HG02840 (cell line): ENCODE data around the gene SLC2A14.
"Not testable (repeated sequence)": the region's sequence is repeated elsewhere in the genome, so short reads cannot be mapped to it uniquely, and the experiment has no call there.

Source experiments
- ATAC-seq: cut with Tn5 transposase; IDR thresholded peaks from one replicate; pipeline ENCODE4 v1.9.1; 2021; ENCODE audit warnings: mild to moderate bottlenecking, moderate library complexity, moderate number of reproducible peaks; ENCODE audit not compliant: unreplicated experiment, low FRiP score

Gene SLC2A14

DNA sequence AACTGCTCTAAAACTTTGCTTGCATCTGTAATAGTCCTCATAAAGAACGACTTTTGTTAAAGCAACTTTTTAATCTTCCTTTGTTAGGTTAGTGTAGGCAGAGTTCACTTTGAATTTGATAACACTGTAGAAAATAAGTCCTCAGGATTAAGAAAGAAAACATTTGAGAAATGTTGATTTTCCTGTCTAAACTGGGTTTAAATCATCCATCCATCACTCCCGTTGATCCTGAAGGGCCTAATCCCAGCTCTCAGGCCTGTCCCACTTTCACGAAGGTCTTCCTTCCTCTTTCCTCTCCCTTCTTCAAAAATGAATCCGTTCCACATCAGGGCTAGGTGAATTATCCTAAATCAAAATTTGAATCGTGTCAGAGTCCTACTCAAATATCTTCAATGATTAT is 36.9 kb downstream of the SLC2A14 start:
- no peak for ATAC-seq

DNA sequence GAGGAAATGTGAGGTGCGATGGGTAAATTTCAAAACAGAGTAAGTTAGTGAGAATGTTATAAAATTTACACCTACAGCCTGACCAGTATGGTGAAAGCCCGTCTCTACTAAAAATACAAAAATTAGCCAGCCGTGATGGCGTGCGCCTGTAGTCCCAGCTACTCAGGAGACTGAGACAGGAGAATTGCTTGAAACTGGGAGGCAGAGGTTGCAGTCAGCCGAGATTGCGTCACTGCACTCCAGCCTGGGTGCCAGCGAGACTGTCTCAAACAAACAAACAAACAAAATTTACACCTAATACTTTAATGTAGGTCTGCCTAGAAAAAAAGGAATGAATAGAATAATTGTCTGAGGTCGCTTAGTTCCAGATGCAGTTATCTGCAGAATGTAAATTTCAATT is 37.6 kb downstream of the SLC2A14 start:
- no peak for ATAC-seq

- ATAC-seq, result no peak
These were observed 38.0 kb downstream of the SLC2A14 start for GRCh38 chr12:7834701-7835100.

- no peak for ATAC-seq
These were observed 38.9 kb downstream of the SLC2A14 start for GRCh38 chr12:7833831-7834230.

- ATAC-seq, result not testable (repeated sequence)
These were observed 39.5 kb downstream of the SLC2A14 start for GRCh38 chr12:7833201-7833600.

- no peak for ATAC-seq
These were observed 40.5 kb downstream of the SLC2A14 start for GRCh38 chr12:7832059-7832696.

GRCh38 chr12:7829737-7830136 is 43.0 kb downstream of the SLC2A14 start:
- not testable (repeated sequence) for ATAC-seq

DNA sequence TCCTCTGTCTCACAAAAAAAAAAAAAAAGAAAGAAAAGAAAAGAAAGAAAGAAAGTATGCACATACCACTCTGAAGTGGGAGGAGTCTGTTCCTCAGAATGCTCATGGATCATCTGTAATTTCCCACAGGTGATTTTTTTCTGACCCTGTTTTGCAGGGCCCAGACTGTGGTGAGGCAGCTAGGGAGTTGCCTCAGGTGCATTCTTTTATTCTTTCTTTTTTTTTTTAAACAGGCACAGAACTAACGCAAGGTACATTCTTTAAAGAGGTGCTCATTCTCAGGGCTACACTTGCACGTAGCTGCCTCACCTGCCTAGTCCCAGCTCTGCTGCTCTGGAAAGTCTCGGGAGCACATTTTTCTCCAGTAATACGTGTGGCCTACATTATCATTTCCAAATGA is 47.0 kb downstream of the SLC2A14 start:
- ATAC-seq, result not testable (repeated sequence)

DNA sequence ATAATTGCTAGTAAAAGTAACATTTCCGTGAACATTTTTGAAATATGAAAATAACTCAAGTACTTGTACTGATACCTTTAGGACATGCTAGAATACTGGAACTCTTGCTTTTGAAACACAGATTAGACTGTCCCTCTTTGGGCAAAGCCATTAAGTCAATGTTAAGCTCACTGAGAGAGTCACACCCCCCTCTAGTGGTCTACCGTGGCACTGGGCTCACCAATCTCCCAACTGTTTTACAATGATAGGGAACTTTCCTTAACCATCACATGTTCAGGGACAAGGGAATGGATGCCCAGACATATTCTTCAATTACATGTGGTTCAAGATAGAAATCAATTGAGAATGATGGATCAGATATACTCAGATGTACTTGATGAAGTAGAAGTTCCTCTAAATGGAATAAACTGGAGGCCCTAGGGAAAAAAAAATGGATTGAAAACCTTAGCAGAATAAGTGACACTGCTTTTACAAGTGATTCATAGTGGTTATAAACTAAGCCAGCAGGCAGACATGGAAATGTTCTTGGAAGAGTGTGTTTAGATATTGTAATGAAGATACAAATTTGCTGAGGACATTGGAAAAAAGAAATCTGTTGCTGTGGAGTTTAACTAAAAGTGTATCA is 65.7 kb downstream of the SLC2A14 start:
- no peak for ATAC-seq

DNA sequence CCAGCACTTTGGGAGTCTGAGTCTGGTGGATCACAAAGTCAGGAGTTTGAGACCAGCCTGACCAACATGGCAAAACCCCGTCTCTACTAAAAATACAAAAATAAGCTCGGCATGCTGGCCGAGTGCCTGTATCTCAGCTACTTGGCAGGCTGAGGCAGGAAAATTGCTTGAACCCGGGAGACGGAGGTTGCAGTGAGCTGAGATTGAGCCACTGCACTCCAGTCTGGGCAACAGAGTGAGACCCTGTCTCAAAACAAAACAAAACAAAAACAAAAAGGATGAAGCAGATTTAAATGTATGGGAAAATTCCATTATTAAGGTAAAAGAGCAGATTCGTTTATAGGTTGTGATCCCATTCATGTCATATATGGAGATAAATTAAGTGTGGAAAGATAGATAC is 66.4 kb downstream of the SLC2A14 start:
- ATAC-seq, result not testable (repeated sequence)

DNA sequence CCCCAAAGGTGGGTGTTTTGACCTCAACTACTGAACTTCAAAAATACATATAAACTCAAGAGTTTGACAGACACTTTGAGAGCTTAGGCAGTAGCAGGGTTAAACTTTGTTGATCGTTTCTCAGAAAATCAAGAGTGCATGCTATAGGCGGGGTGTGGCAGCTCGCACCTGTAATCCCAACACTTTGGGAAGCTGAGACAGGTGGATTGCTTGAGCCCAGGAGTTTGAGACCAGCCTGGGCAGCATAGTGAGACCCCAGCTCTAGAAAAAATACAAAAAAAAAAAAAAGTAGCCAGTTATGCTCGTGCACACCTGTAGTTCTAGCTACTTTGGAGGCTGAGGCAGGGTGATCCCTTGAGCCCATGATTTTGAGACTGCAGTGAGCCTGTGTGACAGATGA is 71.3 kb downstream of the SLC2A14 start:
- no peak for ATAC-seq

GRCh38 chr12:7798750-7799308 is 73.9 kb downstream of the SLC2A14 start:
- not testable (repeated sequence) for ATAC-seq

GRCh38 chr12:7797698-7798398 is 74.9 kb downstream of the SLC2A14 start:
- no peak for ATAC-seq

DNA sequence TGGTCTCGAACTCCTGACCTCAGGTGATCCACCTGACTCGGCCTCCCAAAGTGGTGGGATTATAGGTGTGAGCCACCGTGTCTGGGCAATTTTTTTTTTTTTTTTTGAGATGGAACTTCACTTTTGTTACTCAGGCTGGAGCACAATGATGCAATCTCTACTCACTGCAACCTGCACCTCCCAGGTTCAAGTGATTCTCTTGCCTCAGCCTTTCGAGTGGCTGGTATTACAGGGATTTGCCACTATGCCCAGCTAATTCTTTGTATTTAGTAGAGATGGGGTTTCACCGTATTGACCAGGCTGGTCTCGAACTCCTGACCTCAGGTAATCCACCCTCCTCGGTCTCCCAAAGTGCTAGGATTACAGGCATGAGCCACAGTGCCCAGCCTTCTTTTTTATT is 75.4 kb downstream of the SLC2A14 start:
- ATAC-seq, result not testable (repeated sequence)

DNA sequence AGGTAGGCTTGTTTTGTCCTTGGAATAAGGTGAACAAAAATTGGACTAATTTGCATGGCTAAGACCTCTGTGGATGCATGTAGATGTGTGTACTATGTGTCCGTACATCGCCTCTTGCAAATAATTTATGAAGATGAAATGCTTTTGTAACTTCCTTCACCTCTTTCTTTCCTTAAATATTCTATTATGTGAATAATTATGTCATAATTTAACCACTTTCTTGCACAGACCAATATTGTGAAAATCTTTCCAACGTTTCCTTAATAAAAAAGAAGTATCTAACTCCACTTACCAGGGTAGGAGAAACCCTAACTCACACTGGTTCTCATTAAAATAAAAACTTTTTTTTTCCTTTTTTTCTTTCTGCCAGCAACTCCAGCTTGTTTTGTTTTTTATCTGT is 79.5 kb downstream of the SLC2A14 start:
- ATAC-seq, result no peak

DNA sequence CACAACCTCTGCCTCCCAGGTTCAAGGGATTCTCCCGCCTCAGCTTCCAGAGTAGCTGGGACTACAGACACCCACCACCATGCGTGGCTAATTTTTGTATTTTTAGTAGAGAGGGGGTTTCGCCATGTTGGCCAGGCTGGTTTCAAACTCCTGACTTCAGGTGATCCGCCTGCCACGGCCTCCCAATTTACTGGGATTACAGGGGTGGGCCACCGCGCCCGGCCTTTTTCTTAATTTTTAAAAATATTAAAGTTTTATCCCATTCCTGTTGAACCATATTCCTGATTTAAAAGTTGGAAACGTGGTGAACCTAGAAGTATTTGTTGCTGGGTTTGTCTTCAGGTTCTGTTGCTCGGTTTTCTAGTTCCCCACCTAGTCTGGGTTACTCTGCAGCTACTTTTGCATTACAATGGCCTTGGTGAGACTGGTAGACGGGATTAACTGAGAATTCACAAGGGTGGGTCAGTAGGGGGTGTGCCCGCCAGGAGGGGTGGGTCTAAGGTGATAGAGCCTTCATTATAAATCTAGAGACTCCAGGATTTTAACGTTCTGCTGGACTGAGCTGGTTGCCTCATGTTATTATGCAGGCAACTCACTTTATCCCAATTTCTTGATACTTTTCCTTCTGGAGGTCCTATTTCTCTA is 83.7 kb downstream of the SLC2A14 start, which contains the start of gene NANOG:
TSS of gene NANOG (plus strand) at position 519 of the 645 bp plus-strand sequence. CDS start 213 bp downstream, outside the sequence.
- ATAC-seq, result not testable (repeated sequence)

DNA sequence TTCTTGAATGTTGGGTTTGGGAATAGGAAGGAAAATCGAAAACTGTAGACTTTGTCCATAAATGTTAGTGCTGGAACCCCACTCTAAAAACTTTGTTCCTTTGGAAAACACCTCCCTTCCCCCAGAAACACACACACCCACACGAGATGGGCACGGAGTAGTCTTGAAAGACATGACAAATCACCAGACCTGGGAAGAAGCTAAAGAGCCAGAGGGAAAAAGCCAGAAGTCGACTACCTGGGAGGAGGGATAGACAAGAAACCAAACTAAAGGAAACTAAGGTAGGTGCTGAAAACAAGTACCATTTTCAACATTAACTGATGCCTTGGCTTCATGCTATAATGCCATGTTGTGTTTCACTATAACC is 84.4 kb downstream of the SLC2A14 start:
- ATAC-seq, result no peak

DNA sequence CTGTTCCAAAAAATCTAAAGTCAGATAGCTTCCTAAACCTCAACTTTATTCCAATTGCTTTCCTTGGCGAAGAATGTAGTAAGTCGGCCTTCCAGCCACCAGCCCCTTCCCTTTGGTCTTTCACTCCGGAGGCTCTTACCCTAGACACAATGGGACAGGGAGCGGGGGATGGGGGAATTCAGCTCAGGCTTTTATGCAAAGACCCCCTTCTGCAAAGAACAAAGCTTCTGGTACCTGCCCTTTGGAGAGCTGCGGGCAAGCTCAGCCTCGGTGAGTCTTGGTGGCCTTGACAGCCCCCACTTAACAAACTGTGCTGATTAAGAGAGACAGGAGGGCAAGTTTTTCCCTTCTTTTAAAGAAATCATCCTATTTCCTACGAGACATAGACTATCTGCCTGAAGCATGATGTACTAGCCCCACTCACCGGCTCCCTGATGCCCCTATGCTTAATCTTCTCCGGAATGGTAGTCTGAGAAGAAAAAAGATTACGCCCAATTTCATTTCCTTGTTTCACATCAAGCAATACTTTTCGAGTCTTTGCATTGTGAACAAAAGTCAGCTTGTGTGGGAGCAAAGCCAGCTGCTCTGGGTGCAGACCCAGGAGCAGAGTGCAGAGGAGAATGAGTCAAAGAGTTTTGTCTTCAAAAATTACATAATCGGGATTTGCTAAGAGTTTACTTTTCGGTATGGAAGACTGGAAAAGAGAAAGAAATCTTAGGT is 85.0 kb downstream of the SLC2A14 start:
- ATAC-seq, result no peak

DNA sequence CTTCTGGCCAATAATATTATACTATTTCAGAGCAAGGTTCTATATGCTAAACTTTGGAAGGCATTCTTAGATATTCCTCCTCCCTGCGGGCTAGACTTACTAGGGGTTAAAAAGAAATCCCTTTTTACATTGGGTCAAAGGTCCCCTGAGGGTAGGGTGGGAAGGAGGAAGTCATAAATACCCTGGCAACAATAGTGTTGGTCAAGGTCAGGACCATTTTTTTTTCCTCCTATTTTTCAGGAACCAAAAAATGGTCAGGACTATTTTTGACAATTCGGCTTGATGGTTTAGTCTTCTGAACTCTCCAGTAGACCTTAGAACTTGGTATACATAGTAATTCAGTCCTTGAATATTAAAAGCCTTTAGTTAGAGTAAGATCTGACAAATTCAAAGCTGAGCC is 88.0 kb downstream of the SLC2A14 start:
- ATAC-seq, result no peak

- ATAC-seq, result not testable (repeated sequence)
These were observed 89.3 kb downstream of the SLC2A14 start for GRCh38 chr12:7783433-7783832.
